DLD1 (cell line): ENCODE measurements around the gene KRTAP4-11.
"Not testable (repeated sequence)": the region's sequence is repeated elsewhere in the genome, so short reads cannot be mapped to it uniquely, and the experiment has no call there.

Experiments used
- in situ Hi-C: cut with HindIII; loops from 2 replicates; pipeline ENCODE4 v1.10.0; 2017; ENCODE audit warnings: low sequenced_read_pairs

Gene KRTAP4-11

GRCh38 chr17:41125064-41125463 is 6.9 kb upstream of the KRTAP4-11 start:
- in situ Hi-C loops, result no loop called here

GRCh38 chr17:41123991-41124371 is 5.8 kb upstream of the KRTAP4-11 start, which contains the start of gene KRTAP4-12:
Gene KRTAP4-12, minus strand, starts transcription at chr17:41124182. Its CDS starts 60 bp downstream, at chr17:41124122.
- in situ Hi-C loops, result not testable (repeated sequence)

DNA sequence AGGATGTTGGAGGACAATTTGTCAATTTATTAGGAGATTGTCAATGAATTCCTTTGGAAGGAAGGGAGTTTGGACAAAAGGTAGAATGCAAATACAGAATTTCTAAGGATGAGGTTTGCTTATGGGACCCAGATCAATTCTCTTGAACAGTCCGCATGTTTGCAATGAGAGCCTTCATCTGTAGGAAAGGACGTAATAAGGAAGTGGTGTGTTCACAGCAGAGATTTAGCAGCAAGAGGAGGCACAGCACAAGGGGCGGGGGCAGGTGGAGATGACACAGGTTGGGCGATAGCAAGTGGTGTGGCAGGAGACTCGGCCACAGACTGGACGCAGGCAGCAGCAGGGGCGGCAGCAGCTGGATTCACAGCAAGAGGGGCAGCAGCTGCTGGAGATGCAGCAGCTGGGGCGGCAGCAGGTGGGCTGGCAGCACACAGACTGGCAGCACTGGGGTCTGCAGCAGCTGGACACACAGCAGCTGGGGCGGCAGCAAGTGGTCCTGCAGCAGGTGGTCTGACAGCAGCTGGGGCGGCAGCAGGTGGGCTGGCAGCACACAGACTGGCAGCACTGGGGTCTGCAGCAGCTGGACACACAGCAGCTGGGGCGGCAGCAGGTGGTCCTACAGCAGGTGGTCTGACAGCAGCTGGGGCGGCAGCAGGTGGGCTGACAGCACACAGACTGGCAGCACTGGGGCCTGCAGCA is 5.3 kb upstream of the KRTAP4-11 start:
- in situ Hi-C loops, result not testable (repeated sequence)

GRCh38 chr17:41121742-41122141 is 3.6 kb upstream of the KRTAP4-11 start:
- in situ Hi-C loops, result no loop called here

- in situ Hi-C loops, result not testable (repeated sequence)
Measured at GRCh38 chr17:41119696-41120690, 1.8 kb upstream of the KRTAP4-11 start.

DNA sequence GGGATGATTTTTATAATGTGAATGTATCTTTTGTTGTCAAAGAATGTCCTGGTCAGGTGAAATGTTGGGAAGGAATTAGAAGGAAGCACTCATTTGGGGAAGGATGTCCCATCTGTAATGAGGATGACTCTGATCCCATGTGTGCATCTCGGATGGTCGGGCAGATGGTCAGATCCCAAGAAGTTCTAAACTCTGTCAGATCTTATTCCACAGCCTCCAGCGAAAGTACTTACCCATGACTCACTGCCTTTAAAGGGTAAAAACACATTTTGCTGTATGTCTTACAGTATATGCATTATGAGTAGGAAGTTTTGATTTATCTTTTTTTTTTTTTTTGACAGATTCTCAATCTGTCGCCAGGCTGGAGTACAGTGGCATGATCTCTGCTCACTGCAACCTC is 548 bp upstream of the KRTAP4-11 start:
- in situ Hi-C loops, result no loop called here

- in situ Hi-C loops, result no loop called here
Measured at GRCh38 chr17:41116297-41116696, 1.9 kb downstream of the KRTAP4-11 start.

DNA sequence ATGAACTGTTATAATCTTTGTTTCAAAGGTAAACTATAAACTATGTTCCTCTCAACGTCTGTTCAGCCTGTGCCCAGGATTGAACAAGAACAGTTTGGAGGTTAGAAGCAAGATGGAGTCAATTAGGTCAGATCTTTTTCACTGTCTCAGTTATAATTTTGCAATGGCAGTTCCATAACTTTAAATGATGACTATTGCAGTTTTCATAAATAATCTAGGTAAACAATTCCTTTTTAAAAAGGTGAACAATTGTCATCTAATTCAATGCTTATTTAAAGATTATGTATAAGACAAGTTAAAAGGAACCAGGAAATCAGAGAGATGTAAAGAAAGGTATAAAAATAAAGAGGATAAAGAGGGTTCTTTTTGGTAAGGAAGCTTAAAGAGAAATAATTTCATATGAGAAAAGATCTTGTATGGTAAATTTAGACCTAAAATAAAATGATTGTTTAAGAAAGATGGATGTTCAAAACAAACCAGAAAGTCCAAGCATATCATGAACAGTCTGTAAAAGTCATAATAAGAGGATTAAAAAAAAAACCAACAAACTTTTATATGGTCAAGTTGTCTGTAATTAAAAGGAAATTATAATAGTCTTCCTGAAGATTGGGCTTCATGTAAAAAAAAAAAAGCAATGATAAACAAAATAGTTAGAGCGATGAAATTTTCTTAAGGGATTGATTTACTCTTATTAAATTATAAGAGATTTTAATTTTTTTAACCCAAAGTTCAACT is 6.9 kb downstream of the KRTAP4-11 start:
- in situ Hi-C loops, result no loop called here

DNA sequence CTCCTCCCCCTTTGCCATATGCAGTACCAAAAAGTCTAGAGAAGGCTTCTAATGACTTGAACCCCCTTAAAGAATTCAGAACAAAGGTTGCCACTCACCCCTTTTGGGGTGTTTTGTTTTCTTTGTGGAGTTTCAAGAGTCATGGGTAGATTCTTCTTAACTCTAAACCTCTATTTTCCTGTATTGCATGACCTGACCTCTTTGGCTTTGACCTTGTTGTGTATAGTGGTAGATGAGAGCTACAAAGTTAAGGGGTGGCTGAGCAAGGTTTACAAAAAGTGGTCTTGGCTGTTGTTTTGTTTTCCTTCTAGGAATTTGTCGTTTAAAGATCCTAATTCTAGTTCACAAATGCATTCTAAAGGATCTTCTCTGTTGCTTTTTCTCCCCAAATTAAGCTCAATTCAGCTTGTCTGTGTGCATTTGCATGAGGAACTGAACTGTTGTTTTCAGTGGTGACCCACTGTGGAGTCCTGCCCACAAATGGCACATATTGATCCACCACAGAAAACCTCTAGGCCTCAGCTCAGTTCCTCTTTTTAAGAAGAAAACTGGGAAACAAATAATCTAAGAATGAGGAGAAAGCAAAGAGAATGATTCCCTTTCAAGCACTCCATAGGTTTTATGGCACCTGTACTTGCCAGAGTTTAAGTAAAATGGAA is 9.3 kb downstream of the KRTAP4-11 start:
- in situ Hi-C loops, result not testable (repeated sequence)

- in situ Hi-C loops, result no loop called here
Measured at GRCh38 chr17:41107941-41108450, 10.2 kb downstream of the KRTAP4-11 start.

DNA sequence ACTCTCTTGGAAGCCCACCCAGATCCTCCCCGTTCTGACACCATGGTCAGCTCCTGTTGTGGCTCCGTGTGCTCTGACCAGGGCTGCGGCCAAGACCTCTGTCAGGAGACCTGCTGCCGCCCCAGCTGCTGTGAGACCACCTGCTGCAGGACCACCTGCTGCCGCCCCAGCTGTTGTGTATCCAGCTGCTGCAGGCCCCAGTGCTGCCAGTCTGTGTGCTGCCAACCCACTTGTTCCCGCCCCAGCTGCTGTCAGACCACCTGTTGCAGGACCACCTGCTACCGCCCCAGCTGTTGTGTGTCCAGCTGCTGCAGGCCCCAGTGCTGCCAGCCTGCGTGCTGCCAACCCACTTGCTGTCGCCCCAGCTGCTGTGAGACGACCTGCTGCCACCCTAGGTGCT is 12.8 kb downstream of the KRTAP4-11 start, which contains the start of gene KRTAP4-9:
Gene KRTAP4-9, plus strand, starts transcription at position 43 of the 400 bp plus-strand sequence. Its CDS starts 0 bp downstream, at position 43.
- in situ Hi-C loops, result not testable (repeated sequence)

DNA sequence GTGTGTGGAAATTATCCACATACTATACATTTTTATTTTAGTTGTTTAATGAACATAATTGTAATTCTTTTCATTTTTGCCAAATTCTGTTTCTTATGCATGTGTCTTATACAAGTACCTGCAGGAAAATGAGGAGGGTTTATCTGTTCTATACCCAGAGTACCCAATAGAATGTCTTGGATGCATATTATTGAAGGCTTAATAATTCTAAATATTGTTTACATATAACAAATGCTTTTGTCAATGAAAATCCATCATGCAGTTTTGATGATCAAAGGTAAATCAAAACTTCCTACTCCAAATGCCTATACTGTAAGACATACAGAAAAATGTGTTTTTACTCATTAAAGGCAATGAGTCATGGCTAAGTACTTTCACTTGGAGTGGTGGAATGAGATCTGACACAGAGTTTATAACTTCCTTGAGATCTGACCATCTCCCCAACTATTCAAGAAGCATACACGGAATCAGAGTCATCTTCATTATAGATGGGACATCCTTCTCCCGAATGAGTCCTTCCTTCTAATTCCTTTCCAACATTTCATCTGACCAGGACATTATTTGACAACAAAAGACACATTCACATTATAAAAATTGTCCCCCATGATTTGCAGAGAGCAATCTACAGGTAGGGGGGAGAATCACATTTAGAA is 13.7 kb downstream of the KRTAP4-11 start:
- in situ Hi-C loops, result not testable (repeated sequence)

DNA sequence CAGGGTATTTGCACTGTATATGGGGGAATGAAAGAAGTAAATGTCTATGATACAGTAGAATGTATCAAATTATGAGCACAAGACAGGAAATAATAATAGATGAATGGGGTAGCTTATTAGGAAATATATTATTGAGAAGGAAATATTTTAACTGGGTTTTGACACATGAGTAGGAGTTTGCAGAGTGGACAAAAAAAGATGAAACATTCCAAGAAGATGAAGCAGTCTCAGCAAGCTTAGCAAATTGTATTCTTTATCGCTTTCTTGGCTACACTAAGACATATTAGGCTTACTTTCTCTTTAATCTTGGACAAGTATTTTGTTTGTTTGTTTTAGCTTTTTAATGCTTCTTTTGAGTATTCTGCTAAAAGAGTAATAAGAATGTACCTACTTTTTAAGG is 14.3 kb downstream of the KRTAP4-11 start:
- in situ Hi-C loops, result no loop called here

DNA sequence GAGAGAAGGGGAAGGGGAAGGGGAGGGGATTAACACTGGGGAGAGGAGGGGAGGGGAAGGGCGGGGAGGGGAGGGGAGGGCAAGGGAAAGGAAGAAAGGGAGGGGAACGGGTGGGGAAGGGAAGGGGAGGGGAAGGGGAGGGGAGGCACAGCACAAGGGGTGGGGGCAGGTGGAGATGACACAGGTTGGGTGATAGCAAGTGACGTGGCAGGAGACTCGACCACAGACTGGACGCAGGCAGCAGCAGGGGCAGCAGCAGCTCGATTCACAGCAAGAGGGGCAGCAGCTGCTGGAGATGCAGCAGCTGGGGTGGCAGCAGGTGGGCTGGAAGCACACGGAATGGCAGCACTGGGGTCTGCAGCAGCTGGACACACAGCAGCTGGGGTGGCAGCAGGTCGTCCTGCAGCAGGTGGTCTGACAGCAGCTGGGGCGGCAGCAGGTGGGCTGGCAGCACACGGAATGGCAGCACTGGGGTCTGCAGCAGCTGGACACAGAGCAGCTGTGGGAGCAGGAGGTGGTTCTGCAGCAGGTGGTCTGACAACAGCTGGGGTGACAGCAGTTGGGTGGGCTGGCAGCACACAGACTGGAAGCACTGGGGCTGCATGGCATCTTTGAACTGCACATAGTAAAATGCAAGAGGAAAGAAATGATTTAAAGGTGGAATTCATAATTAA is 16.4 kb downstream of the KRTAP4-11 start, which contains the start of gene KRTAP4-16:
Gene KRTAP4-16, minus strand, starts transcription at position 624 of the 674 bp plus-strand sequence. Its CDS starts 0 bp downstream, at position 624.
- in situ Hi-C loops, result no loop called here

GRCh38 chr17:41099682-41100480 is 18.3 kb downstream of the KRTAP4-11 start:
- in situ Hi-C loops, result not testable (repeated sequence)

GRCh38 chr17:41098481-41098880 is 19.7 kb downstream of the KRTAP4-11 start:
- in situ Hi-C loops, result no loop called here

- in situ Hi-C loops, result no loop called here
Measured at GRCh38 chr17:41098042-41098441, 20.1 kb downstream of the KRTAP4-11 start, which contains the start of gene KRTAP4-8. Gene KRTAP4-8, minus strand, starts transcription at chr17:41098142. Its CDS starts 58 bp downstream, at chr17:41098084.

DNA sequence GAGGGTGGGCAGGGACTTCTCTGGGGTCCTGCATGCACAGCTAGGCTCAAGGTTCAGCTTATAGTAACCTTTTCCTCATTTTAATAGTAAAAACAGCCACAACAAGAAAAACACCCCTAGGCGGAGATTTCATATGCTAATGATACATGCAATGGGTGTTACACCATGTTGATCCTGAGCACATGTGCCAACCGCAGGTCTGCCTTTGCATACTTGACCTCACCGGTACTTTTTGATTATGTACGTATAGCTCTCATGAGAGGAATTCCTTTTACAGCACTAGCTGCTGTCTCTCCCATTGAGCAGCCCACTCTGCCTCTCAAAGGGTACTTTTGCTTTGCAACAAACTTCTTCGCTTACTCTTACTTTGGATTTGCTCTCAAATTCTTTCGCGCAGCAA is 22.1 kb downstream of the KRTAP4-11 start:
- in situ Hi-C loops, result no loop called here
